Nephron (organoid): ENCODE data around the gene FAT1.

Experiments used
- H3K27ac Mint-ChIP-seq, 3 experiments: 2 replicates each; pipeline ENCODE4 v1.8.0; 2020; ENCODE audit warnings: mixed read lengths in 3 of 3, mild to moderate bottlenecking in 2 of 3, moderate library complexity in 1 of 3
- H3K27me3 Mint-ChIP-seq: 2 replicates; pipeline ENCODE4 v1.8.0; 2021; ENCODE audit warnings: low read depth, mild to moderate bottlenecking, moderate library complexity, mixed read lengths
- H3K36me3 Mint-ChIP-seq: 2 replicates; pipeline ENCODE4 v1.8.0; 2020; ENCODE audit warnings: low read depth, mixed read lengths
- H3K4me1 Mint-ChIP-seq: 2 replicates; pipeline ENCODE4 v1.8.0; 2020; ENCODE audit warnings: mixed read lengths
- H3K4me3 Mint-ChIP-seq, 3 experiments: 2 replicates each; pipeline ENCODE4 v1.8.0; 2020; ENCODE audit warnings: mild to moderate bottlenecking in 3 of 3, mixed read lengths in 3 of 3, moderate library complexity in 2 of 3
- H3K9me3 Mint-ChIP-seq: 2 replicates; pipeline ENCODE4 v1.8.0; 2020; ENCODE audit warnings: mixed read lengths
- CTCF ChIP-seq, 3 experiments: fragments of 200-600 bp; sonication (generic); IDR thresholded peaks; one replicate each; pipeline ENCODE4 v1.5.0; 2021; ENCODE audit warnings: antibody characterized with exemption in 3 of 3; ENCODE audit not compliant: unreplicated experiment in 3 of 3

FAT1 gene

GRCh38 chr4:186570193-186570996 lies 153.3 kb downstream of the FAT1 start:
- Mint-ChIP-seq H3K36me3 (no peaks in the 10 kb centered on the region), H3K4me1 (no peaks in the 10 kb centered on the region)
- TF ChIP-seq CTCF (IDR thresholded peaks at IDR 0.05; ENCODE audit: unreplicated experiment in 3 of 3) = no peak

DNA sequence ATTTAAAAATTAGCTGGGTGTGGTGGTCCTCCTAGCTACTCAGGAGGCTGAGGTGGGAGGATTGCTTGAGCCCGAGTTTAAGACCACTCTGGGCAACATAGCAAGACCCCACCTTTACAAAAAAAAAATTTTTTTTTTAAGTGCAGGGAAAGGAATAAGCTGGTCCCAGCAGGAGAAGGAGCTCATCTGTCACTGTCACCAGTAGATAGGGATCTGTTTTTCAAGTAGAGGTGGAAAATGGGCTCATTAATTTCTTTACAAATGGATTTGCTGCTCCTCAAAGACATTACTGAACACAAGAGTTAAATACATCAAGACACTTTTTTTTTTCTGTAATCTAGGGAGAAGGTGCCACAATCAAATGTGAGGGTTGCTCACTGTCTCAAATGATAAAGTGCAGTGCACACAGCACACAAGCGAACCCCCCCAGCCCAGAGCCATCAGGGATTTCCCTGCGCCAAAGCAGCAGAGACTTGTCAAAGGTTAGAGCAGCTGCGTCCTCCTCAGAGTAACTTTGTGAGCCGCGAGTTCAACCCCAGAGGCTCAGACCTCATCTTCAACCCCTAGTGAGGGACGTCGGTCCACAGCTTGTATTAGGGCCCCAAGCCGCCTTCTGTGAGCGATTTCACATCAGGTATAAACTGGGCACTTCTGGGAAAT lies 154.0 kb downstream of the FAT1 start:
- Mint-ChIP-seq H3K27ac (peak overlapping the region in 1 of 3 experiments; percentile 33), H3K27me3 (peaks cover 6% of the 10 kb centered on the region), H3K4me1 (no peaks in the 10 kb centered on the region), H3K36me3 (no peaks in the 10 kb centered on the region), H3K9me3 (no peaks in the 10 kb centered on the region), H3K4me3 (peak overlapping the region; percentile 3 to 28 (median 26))
- no peak for TF ChIP-seq CTCF (IDR thresholded peaks at IDR 0.05; ENCODE audit: unreplicated experiment in 3 of 3)

More at GRCh38 chr4:186570193-186570996, 153.3 kb downstream of the FAT1 start:
- H3K27me3 Mint-ChIP-seq = peaks cover 6% of the 10 kb centered on the region
- no peaks in the 10 kb centered on the region for H3K9me3 Mint-ChIP-seq
- peak overlapping the region; percentile 12 to 28 (median 16) for H3K4me3 Mint-ChIP-seq
- H3K27ac Mint-ChIP-seq = peak overlapping the region in 1 of 3 experiments; percentile 33

GRCh38 chr4:186566068-186566467 lies 157.6 kb downstream of the FAT1 start:
- H3K9me3 Mint-ChIP-seq = no peaks in the 10 kb centered on the region
- TF ChIP-seq CTCF (IDR thresholded peaks at IDR 0.05; ENCODE audit: unreplicated experiment in 3 of 3) = no peak

GRCh38 chr4:186563761-186564160 lies 159.9 kb downstream of the FAT1 start:
- no peak overlapping the region for H3K4me3 Mint-ChIP-seq

More at GRCh38 chr4:186566068-186566467, 157.6 kb downstream of the FAT1 start:
- peaks cover 10% of the 10 kb centered on the region for H3K27me3 Mint-ChIP-seq
- H3K27ac Mint-ChIP-seq = no peak overlapping the region
- H3K36me3 Mint-ChIP-seq = no peaks in the 10 kb centered on the region
- no peak overlapping the region for H3K4me3 Mint-ChIP-seq
- H3K4me1 Mint-ChIP-seq = no peaks in the 10 kb centered on the region

DNA sequence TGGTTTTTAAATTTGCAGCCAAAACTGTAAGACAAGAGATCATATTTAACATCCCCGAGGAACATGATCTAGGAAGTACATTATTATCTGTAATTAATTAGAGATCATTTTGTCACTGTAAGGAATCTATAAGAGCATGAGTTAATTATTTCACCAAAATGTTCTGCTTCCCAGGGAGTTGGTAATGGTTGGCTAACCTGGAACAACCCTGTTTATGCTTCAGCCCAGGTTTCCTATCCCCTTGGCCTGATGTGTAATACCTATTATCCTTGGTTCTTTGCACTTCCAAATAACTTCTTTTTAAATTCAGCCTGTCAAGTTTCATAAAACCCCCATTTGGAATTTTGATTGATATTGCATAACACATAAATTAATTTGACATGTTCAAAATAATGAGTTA lies 161.9 kb downstream of the FAT1 start:
- TF ChIP-seq CTCF (IDR thresholded peaks at IDR 0.05; ENCODE audit: unreplicated experiment in 3 of 3) = no peak
- no peaks in the 10 kb centered on the region for H3K4me1 Mint-ChIP-seq
- H3K36me3 Mint-ChIP-seq = no peaks in the 10 kb centered on the region

More at GRCh38 chr4:186563761-186564160, 159.9 kb downstream of the FAT1 start:
- peak overlapping the region in 1 of 3 experiments; percentile 20 for H3K27ac Mint-ChIP-seq
- no peak for TF ChIP-seq CTCF (IDR thresholded peaks at IDR 0.05; ENCODE audit: unreplicated experiment in 3 of 3)
- peaks cover 4% of the 10 kb centered on the region for H3K9me3 Mint-ChIP-seq
- H3K27me3 Mint-ChIP-seq = peaks cover 4% of the 10 kb centered on the region
- H3K4me1 Mint-ChIP-seq = no peaks in the 10 kb centered on the region
- H3K36me3 Mint-ChIP-seq = no peaks in the 10 kb centered on the region

More for the DNA sequence above, 161.9 kb downstream of the FAT1 start:
- Mint-ChIP-seq H3K27ac (peak overlapping the region in 1 of 3 experiments; percentile 37), H3K4me3 (no peak overlapping the region), H3K27me3 (peaks cover 14% of the 10 kb centered on the region), H3K9me3 (peaks cover 4% of the 10 kb centered on the region)
